GM21423 (cell line): ENCODE measurements around the gene NRAS.
"Not testable (repeated sequence)": the region's sequence is repeated elsewhere in the genome, so short reads cannot be mapped to it uniquely, and the experiment has no call there.

Experiments
- ATAC-seq: cut with Tn5 transposase; IDR thresholded peaks from one replicate; pipeline ENCODE4 v1.9.1; 2021; ENCODE audit warnings: mild to moderate bottlenecking, moderate library complexity; ENCODE audit not compliant: unreplicated experiment

NRAS gene

DNA sequence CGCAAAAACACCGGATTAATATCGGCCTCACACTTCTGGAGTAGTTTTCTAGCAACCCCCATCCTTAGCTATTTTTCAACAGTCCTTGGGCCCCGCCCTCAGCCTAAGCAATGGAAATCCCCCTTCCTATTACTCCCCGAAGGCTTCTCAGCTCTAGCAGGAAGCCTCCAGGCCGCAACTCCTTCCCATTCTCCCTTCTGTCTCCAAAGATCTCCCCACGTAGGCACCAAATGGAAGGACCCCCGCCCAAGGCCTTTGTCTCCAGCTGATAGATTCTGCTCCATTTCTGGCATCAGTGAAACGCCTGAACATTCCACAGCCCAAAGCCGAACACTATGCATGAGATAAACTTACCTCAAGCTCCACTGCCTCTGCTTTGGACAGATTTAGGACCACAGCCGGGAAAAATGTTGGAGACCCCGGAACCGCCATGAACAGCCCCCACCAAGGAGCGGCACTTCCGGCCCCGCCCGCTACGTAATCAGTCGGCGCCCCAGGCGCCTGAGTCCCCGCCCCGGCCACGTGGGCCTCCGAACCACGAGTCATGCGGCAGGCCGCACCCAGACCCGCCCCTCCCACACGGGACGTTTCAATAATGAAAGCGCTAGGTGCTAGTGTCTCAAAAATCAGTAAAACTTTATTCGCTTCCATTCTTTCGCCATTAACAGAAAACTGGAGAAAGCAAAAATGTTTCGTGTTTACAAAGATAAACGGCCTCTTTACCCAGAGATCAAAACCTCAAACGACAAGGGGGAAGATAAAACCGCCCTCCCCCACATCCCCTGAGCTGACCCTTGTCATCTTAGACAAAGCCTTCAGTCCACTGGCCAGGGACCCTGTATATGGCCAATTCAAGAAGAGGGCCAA is at the start of gene NRAS:
Gene NRAS, minus strand, starts transcription at position 468 of the 867 bp plus-strand sequence. CDS start 611 bp downstream, outside the sequence.
- peak; percentile 94 for ATAC-seq

DNA sequence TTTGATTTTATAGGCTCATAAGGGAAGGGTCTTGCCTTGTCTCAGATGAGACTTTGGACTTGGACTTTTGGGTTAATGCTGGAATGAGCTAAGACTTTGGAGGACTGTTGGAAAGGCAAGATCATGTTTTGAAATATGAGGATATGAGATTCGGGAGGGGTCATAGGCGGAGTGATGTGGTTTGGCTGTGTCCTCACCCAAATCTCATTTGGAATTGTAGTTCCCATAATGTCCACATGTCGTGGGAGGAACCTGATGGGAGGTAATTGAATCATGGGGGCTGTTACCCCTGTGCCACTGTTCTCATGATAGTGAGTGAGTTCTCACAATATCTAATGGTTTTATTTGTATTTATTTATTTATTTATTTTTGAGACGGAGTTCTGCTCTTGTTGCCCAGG is 48.1 kb upstream of the NRAS start:
- ATAC-seq = no peak

DNA sequence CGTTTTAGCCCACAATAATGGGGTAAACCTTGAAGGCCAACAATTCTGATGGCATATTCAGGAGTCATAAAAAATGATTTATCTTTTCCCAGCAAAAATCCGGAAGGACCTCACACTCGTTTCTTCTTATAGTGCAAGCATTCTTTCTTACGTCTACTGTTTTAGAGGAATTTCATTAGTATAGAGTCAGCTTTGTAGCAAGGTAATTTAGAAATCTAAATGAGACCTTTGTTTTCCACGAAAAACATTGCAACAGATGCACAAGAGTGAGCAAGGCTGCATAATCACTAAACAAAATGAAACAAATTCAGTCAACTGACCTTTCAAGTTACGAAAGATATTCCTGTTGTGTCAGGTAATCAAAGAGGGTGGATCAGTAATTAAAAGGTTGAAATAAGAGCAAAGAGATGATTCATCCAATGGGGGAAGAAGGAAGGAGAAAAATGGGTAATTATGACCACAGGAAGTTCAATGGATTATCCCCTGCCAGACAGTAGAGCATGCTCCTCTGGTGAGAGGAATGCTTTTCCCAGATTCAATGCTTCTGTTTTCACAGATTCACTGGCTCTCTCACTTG is 41.8 kb upstream of the NRAS start:
- ATAC-seq = no peak

DNA sequence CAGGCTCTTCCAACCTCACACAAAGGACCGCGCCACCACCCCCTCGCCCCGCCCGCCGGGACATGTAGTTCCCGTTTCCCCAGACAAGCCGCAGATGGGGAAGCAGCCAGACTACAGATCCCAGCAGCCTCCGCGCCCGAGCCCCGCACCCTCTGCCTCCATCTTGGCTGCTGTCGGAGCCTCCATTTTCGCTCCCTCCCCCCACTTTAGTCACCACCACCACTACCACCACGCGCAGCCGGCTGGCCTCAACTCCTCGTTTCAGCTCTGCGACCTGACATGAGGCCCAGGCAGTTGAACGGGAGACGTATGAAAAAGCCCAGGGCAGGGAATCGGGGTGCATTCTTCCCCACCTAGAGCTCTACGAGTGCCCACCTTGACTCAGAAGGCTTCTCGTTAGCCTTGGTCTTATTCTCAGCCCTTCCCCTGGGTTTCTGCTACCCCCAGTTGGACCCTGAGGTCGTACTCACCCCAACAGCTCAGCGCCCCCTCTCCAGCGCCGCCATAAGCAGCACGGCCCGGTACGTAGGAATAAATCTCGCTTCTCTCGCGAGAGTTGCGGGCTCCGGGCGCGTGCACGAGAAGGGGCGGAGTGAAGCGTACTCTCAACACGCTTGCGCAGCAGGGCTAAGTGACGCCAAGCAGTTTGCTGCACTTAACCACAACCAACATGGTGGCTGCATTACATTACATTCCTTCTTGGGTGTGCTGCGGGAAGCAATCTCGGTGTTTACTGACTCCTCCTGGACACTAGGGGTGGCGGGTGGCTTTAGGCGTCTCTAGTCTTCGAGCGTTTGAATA is 41.1 kb upstream of the NRAS start, which contains the start of gene CSDE1:
Gene CSDE1, minus strand, starts transcription at position 530 of the 801 bp plus-strand sequence. CDS start 18,094 bp downstream, outside the sequence.
- peak; percentile 81 for ATAC-seq

DNA sequence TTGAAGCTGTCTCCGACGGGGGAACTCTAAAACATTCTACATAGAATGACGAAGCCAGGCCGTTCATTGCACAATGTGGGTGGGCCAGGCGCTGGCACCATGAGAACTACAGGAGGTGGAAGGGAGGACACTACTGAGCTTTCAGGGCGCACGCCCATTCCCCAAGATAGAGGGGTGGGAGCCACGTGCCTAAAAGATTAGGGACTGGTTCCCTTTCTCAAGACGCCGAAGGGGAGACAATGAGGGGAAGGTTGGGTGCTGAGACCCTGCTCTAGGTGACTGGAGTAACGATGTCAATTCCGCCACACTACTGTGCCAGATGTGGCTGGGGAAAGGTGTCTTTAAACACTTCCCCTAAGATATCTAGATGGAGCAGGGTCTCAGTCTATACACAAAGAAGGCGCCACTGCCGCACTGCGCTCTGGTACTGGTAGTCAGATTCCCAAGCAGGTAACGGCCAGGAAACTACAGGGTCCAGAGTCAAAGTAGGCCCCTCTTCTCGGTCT is 40.4 kb upstream of the NRAS start:
- no peak for ATAC-seq

DNA sequence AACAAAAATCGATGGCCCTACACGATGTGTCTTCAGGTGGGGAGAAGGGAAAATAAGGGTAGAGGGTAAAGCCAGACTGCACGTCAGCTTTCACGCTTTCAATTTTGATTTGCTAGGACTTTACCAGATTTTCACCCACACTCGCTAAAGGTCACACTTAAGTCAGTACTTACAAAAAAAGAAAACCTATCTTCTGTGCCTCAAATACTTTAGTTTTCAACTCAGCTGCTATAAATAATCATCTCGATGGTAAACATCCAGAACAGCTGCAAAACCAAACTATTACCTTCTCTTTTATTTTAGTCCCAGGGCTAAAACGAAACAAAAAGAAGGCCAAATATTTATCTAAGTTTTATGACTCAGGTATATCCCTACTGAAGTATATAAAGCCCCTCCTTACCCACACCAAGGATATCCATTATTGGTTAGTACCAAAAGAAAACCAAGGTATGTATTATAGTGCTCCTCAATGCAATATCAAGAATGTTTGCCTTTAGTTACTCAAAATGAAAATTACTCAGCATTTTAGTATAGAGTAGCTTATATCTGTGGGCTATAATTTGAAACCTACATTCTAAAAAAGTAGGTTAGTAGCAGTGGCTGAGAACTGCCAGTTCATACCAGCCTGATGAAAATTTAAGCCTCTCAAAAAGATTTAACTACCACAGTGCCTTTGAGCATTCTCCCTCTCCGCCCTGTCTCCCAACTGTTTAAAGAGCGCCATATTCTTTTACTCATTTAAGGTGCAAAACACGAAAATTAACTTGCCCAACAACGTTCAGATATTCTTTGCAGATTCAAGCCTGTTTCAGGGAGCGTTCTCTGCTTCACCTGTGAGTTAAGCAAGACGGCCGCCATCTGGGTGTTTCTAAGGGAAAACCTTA is 39.7 kb upstream of the NRAS start:
- ATAC-seq = peak; percentile 30

DNA sequence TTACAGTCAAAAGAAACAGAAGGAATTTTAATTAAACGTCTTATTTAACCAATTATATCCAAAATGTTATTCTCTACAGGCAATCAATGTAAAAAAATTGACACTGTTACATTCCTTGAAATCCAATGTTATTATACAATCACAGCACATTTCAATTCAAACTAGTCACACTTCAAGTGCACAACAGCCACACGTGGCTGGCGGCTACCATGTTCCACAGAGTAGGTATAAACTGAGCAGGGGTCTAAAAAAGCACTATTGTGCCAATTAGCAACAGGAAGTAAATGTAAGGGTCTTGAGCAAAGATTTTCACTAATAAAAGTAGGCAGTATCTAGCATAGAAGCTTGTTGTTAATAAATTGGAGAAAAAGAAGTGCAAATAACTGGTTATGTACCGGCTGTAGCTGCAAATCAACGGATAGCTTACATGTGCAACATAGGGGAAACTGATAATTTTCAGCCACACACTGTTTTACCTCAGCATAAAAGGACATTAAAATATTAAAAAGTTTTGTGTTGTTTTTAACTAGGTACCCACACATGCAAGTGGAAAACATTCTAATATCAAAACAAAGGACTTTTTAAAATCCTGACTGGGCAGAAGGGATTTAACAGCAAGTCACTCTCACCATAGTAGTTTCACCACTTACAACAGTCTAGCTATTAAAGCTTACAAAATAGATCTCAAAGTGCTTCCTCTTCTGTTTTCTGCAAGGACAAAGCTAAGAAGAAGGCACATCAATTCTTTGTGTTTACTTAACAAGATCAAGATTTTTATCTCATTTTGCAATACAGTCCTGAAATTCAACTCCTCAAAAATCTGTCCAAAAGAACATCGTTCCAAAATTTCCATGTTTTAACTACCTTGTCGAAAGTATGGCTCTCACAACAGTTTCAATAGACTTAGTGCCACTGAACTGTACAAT is 38.7 kb upstream of the NRAS start:
- ATAC-seq = no peak

DNA sequence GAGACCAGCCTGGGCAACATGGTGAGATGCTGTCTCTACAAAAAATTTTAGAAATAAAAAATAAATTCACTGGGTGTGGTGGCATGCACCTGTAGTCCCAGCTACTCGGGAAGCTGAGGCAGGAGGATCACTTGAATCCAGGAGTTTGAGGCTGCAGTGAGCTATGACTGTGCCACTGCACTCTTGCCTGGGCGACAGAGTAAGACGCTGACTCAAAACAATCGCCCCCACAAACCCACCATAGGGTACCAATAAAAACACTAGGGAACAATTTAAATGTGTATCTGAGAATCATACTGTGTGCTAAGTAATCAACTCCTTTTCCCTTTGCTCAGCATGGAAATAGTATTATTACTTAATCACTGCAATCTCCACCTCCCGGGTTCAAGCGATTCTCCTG is 37.1 kb upstream of the NRAS start:
- not testable (repeated sequence) for ATAC-seq

DNA sequence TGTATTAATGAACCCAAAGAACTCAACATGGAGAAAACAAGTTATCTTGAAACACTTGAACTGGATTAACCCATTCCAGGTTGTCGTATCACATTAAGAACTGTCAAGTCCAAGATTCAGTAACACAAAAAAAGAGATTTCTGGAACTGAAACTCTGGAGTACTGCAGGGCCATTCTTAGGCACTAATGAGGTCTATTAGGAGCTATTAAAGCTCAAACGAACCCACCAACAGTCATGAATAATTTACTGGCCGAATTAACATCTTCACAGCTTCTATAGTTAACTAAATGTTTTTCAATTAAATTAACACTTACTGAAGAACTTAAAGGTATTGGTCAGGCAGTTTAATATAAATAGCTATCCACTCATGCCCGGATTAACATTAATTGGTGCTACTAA is 36.6 kb upstream of the NRAS start:
- ATAC-seq = no peak

DNA sequence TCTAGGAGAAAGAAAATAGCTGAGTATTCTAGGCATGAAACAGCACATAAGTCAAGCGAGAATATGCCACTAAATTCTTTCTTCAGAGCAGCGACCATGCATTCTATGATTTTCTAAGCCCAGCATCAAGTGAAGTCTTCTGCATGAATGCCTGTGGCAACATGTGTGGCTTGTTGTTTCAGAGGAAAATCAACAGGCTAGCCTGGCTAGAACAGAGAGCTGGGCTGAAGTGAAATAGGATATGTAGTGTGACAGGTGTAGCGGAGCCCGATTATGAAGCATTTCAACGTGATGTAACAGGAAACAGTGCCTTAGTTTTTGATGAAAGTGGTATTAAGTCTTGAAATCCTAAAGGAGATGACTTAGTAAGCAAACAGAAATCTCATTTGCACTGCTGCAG is 34.2 kb upstream of the NRAS start:
- ATAC-seq = no peak

DNA sequence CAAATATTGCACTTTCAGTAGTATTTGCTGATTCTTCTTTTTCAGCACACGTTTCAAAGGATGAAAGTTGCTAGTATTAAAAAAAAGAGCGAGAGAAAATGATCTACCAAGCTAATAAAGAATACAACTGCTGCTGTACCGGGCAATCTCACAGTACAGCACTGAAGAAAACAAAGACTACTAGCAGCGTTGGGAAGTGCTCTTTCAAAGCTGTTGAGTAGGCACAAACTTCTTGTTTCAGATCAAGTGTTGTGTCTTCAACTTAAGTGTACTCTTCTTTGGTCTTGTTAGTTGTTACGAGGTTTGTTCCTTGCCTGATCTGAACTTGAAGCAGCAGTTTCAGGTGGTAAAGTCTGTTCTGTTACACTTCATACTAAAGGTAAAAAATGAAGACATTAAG is 33.3 kb upstream of the NRAS start:
- no peak for ATAC-seq

DNA sequence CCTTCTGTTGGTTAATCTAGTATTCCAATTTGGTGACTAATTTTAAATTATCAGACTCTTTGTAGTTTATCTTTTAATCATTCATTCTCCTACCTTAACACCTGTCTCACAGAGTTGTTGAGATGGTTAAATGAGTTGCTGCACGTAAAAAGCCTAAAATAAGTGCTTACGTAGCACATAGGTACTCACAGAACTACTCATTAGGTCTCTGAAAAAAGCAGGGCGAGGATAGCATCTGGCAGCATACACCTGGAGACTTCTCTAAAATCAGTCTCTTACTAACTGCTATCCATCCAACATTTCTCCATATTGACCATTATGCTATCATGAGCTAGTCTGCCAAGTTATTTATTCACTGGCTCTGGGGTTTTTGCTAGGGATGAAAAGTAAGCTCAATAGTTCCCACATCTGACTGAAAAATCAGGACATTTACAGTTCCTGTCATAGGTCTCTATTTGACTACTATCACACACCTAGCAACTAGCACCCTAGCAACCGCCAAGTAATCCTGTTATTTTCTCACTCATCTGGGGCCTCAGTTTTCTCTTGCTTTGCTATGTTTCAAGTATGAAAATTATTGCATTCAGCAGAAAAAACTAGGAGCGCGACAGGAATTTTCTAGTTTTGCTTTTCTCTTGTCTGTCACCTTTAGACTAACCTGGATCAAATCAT is 30.0 kb upstream of the NRAS start:
- ATAC-seq = no peak

DNA sequence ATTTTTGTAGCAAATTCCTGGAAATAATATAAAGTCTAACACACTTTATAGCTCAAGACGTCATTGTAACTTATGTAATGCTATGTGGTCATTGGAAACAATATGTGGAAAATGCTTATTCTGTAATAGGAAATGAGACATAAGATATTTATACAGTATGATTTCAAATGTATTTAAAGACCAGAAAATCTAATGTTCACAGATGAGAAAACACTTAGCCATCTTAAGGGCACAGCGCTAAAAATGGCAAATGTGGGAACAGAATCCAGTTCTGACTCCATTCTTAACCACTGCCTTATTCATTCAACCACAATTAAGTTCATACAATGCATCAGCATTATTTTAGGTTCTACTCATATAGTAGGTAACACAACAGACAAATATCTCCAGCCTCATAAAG is 28.7 kb upstream of the NRAS start:
- no peak for ATAC-seq

DNA sequence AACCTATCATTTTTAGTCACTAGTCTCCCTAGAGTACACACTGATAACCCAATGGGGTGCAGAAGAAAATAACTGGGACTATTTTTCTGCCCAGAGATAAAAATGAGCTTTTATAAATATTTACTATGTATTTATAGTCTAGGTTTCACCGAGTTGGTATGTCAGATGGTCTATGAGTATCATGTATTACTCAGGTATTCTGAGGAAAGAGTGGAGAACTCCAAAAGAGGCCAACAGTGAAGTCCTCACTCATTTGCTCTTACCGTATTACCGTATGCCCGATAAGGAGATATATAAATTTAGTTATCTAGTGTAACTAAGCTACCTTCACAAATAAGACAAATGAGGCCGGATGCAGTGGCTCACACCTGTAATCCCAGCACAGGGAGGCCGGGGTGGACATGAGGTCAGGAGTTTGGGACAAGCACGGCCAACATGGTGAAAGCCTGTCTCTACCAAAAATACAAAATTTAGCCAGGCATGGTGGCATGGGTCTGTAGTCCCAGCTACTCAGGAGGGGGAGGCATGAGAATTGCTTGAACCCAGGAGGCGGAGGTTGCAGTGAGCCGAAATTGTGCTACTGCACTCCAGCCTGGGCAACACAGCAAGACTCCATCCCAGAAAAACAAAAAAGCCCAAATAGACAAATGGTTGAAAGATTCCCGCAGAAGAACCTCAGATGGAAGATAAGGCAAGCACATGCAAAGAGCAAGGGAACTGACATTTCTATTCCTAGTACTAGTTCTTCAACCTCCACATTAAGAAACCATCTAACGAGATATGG is 25.6 kb upstream of the NRAS start:
- ATAC-seq = no peak

DNA sequence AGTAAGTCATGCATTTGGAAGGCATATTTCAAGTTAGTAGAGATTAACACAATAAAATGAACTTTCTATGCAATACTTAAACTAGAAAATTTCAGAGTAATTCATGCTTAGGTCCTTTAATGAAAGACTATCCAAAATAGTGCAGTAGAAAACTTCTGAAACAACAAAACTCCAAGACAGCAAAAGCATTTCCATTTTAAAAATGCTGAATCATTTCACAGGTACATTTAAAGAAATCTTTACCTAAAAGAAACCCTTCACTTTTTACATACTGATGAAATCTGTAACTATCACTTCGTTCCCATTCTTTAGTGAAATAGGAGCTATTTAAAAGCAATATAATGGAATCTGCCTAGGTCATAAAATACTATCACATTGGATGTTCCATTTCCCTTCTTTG is 23.8 kb upstream of the NRAS start:
- no peak for ATAC-seq

DNA sequence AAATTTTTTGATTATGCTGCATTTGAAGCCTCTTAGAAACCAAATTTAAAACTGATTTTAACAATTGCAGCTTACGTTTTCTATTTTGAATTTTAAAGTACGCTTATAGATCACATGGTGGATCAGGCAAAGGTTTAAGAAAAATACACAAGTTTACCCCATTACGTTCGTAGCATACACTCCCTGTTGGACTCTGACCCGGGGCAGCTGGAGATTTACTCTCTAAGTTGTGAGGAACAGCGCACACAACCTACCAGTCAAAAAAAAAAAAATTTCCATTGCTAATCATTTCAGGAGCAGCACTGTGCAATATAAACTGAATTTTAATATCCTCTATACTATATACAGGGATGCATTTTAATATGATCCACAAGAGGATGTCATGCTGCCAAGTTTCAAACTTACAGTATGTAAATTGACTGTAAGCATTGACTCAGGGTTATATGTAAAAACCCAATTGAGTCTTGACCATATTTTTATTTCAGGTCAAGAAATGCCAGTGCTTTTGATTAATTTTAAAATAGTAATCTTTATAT is 20.8 kb upstream of the NRAS start:
- no peak for ATAC-seq

DNA sequence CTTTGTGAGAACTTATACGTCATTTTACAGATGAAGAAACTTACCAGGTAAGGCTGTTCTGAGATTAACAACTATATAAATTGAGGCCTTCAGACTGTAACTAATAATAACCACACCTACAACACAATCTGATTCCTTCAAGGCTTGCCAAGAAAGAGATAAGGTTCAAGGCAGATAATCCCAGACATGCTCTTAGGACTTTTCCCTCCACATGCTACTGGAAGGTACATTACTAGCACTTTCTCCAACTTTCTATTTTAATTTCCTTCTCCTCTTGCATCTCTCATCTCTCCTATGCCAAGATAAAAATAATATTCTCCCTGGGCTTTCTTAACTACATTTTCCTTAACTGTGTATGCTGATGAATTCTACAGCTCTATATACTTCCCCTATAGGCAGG is 18.9 kb upstream of the NRAS start:
- ATAC-seq = no peak

DNA sequence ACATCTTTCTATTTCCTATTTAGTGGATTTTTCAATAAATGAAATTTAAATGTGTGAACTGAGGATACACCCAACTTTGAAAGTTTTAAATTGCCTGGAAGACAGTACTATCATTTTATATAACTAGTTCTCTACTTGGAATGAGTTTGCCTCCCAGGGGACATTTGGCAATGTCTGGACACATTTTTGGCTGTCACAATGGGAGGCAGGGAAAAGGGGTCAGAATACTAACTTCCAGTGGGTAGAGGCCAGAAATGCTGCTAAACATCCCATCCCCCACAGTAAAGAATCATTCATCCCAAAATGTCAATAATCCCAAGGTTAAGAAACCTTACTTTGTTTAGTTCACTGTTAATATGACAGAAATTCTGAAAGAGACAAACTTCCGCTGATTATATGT is 13.2 kb upstream of the NRAS start:
- ATAC-seq = no peak
